Activated CD8-positive, alpha-beta T cell treated with anti-CD3 and anti-CD28 coated beads for 36 hours (primary cell): ENCODE data around the gene PRRT4. TPM values are rescaled to one million over a fixed set of nuclear protein-coding genes. Genes with fewer than 3 reads are reported as not detected.

Experiments used
- ATAC-seq: fragments of 200-7000 bp; cut with Tn5 transposase; one replicate; pipeline ENCODE4 v1.10.0; 2021; ENCODE audit warnings: mild to moderate bottlenecking, moderate library complexity
- CTCF ChIA-PET: fragments of 350-600 bp; sonication (Branson Sonifier 250); formaldehyde crosslinking; loops from one replicate; lab custom pipeline; 2021; ENCODE audit warnings: antibody characterized with exemption; lab: Charles Lee
- POLR2A ChIA-PET: fragments of 350-600 bp; sonication (Branson Sonifier 250); formaldehyde crosslinking; loops from one replicate; lab custom pipeline; 2021; ENCODE audit warnings: antibody characterized with exemption; lab: Charles Lee
- DNase-seq: peaks from one replicate; pipeline ENCODE4 v3.0.0-alpha.2; 2020
- H3K27ac Mint-ChIP-seq: one replicate; pipeline ENCODE4 v1.8.0; 2021; ENCODE audit warnings: mild to moderate bottlenecking, mixed read lengths
- H3K27me3 Mint-ChIP-seq: one replicate; pipeline ENCODE4 v1.8.0; 2021; ENCODE audit warnings: mixed read lengths
- H3K36me3 Mint-ChIP-seq: one replicate; pipeline ENCODE4 v1.8.0; 2021; ENCODE audit warnings: low read depth, mixed read lengths
- H3K4me1 Mint-ChIP-seq: one replicate; pipeline ENCODE4 v1.8.0; 2021; ENCODE audit warnings: low read depth, mixed read lengths
- H3K4me3 Mint-ChIP-seq: one replicate; pipeline ENCODE4 v1.8.0; 2021; ENCODE audit warnings: mild to moderate bottlenecking, moderate library complexity, mixed read lengths
- H3K9me3 Mint-ChIP-seq: one replicate; pipeline ENCODE4 v1.8.0; 2021; ENCODE audit warnings: mixed read lengths
- CTCF ChIP-seq: fragments of 200-600 bp; IDR thresholded peaks from one replicate; pipeline ENCODE4 v1.8.0; 2022; ENCODE audit warnings: antibody characterized with exemption, mild to moderate bottlenecking
- intact Hi-C: fragments of 100-400 bp; cut with micrococcal nuclease; formaldehyde crosslinking; loops from one replicate; pipeline ENCODE4 v1.10.0; 2022
- total RNA-seq, 2 experiments: library from RNA; stranded (reverse); gene quantifications; one replicate each; pipeline ENCODE4 v1.2.3, GENCODE V29; 2021

PRRT4 gene
- total RNA-seq, 2 experiments from 2014 or later, result 0.20 to 0.69 TPM

- H3K36me3 Mint-ChIP-seq, result peaks cover 72% of the 10 kb centered on the region
- ChIA-PET POLR2A (no interaction called here), CTCF (interaction anchor here (0.9 to 4.0 kb wide), 2 partner anchors 25 to 63 kb away, joined by 3 to 15 read pairs; partner anchors contain the start of gene RBM28)
- no peak for DNase-seq
- no peak for ATAC-seq
- no peak for TF ChIP-seq CTCF
- no peak overlapping the region for H3K4me3 Mint-ChIP-seq
- no peaks in the 10 kb centered on the region for H3K9me3 Mint-ChIP-seq
- intact Hi-C loops, result no loop called here
- H3K4me1 Mint-ChIP-seq, result peaks cover 33% of the 10 kb centered on the region
- H3K27ac Mint-ChIP-seq, result no peak overlapping the region
- H3K27me3 Mint-ChIP-seq, result no peaks in the 10 kb centered on the region
Measured at GRCh38 chr7:128318691-128319090, 42.8 kb downstream of the PRRT4 start.

- TF ChIP-seq CTCF, result no peak
- no peak for DNase-seq
- POLR2A ChIA-PET, result interaction anchor here (0.7 kb wide), 1 partner anchor 14 kb away, joined by 3 read pairs; no protein-coding TSS in a partner anchor
- Mint-ChIP-seq H3K4me3 (no peak overlapping the region), H3K27me3 (no peaks in the 10 kb centered on the region), H3K9me3 (no peaks in the 10 kb centered on the region), H3K27ac (no peak overlapping the region), H3K4me1 (no peaks in the 10 kb centered on the region), H3K36me3 (peaks cover 53% of the 10 kb centered on the region)
- CTCF ChIA-PET, result no interaction called here
- no peak for ATAC-seq
- intact Hi-C loops, result no loop called here
Measured at GRCh38 chr7:128311013-128311412, 50.5 kb downstream of the PRRT4 start.

GRCh38 chr7:128310499-128310898 lies 51.0 kb downstream of the PRRT4 start:
- POLR2A ChIA-PET, result no interaction called here
- no peaks in the 10 kb centered on the region for H3K4me1 Mint-ChIP-seq
- H3K4me3 Mint-ChIP-seq, result no peak overlapping the region
- DNase-seq (no peak), ATAC-seq (no peak)
- intact Hi-C loops, result no loop called here
- no peak overlapping the region for H3K27ac Mint-ChIP-seq
- H3K27me3 Mint-ChIP-seq, result no peaks in the 10 kb centered on the region
- CTCF ChIA-PET, result interaction anchor here (1.0 kb wide), 1 partner anchor 11 kb away, joined by 5 read pairs; no protein-coding TSS in a partner anchor
- no peaks in the 10 kb centered on the region for H3K9me3 Mint-ChIP-seq
- H3K36me3 Mint-ChIP-seq, result peaks cover 54% of the 10 kb centered on the region
- no peak for TF ChIP-seq CTCF

GRCh38 chr7:128309976-128310375 lies 51.5 kb downstream of the PRRT4 start:
- peak overlapping the region; percentile 12 for H3K27ac Mint-ChIP-seq
- intact Hi-C loops, result no loop called here
- H3K36me3 Mint-ChIP-seq, result peaks cover 53% of the 10 kb centered on the region

GRCh38 chr7:128309124-128309523 lies 52.4 kb downstream of the PRRT4 start:
- Mint-ChIP-seq H3K4me1 (no peaks in the 10 kb centered on the region), H3K36me3 (peaks cover 46% of the 10 kb centered on the region), H3K4me3 (no peak overlapping the region), H3K27ac (no peak overlapping the region), H3K27me3 (no peaks in the 10 kb centered on the region), H3K9me3 (no peaks in the 10 kb centered on the region)
- DNase-seq (no peak), ATAC-seq (no peak)
- intact Hi-C loops, result no loop called here
- ChIA-PET CTCF (no interaction called here), POLR2A (no interaction called here)
- no peak for TF ChIP-seq CTCF

More at GRCh38 chr7:128309976-128310375, 51.5 kb downstream of the PRRT4 start:
- no peak for DNase-seq
- ChIA-PET POLR2A (no interaction called here), CTCF (interaction anchor here (1.0 kb wide), 1 partner anchor 11 kb away, joined by 5 read pairs; no protein-coding TSS in a partner anchor)
- H3K4me1 Mint-ChIP-seq, result no peaks in the 10 kb centered on the region
- ATAC-seq, result no peak
- H3K4me3 Mint-ChIP-seq, result no peak overlapping the region
- no peaks in the 10 kb centered on the region for H3K9me3 Mint-ChIP-seq
- no peak for TF ChIP-seq CTCF
- H3K27me3 Mint-ChIP-seq, result no peaks in the 10 kb centered on the region
